Subcutaneous adipose tissue (tissue), 4 donors: ENCODE results near the gene HTN3. TPM values are rescaled to one million over a fixed set of nuclear protein-coding genes. Genes with fewer than 3 reads are reported as not detected.
"Not testable (repeated sequence)": the region's sequence is repeated elsewhere in the genome, so short reads cannot be mapped to it uniquely, and the experiment has no call there.

Experiments used
- total RNA-seq, 4 donors: library from RNA; depleted of rRNA; stranded (reverse); fragments of >200 nt; gene quantifications; one replicate each; pipeline ENCODE4 v1.1.0, GENCODE V29; 2016
- TF ChIP-seq, protein P1 (sequence below): fragments of 450-650 bp; IDR thresholded peaks from one replicate; pipeline ENCODE4 v1.5.1; 2016; ENCODE audit warnings: low read depth, mild to moderate bottlenecking, control low read depth, antibody characterized with exemption, moderate library complexity

The HTN3 gene
- total RNA-seq = not detected

DNA sequence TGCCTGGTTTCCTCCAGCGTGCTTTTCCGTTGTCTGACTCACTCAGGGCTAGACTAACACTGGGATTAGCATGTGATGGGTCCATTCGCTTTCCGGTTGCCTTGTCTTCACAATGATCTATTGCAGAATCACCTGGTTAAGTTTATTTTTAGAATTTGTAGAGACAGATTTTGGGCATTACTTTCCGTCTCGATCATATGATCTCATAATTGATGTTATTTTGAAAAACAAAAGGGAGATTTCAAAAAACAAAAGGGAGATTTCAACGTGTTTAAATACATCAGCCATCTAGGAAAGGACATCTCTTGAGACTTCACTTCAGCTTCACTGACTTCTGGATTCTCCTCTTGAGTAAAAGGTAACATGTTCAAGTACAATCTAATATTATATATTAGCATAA lies at the start of gene HTN3:
HTN3 (plus strand) TSS at position 301 of the 400 bp plus-strand sequence. CDS start 2,282 bp downstream, outside the sequence.
- TF ChIP-seq, protein P1, sequence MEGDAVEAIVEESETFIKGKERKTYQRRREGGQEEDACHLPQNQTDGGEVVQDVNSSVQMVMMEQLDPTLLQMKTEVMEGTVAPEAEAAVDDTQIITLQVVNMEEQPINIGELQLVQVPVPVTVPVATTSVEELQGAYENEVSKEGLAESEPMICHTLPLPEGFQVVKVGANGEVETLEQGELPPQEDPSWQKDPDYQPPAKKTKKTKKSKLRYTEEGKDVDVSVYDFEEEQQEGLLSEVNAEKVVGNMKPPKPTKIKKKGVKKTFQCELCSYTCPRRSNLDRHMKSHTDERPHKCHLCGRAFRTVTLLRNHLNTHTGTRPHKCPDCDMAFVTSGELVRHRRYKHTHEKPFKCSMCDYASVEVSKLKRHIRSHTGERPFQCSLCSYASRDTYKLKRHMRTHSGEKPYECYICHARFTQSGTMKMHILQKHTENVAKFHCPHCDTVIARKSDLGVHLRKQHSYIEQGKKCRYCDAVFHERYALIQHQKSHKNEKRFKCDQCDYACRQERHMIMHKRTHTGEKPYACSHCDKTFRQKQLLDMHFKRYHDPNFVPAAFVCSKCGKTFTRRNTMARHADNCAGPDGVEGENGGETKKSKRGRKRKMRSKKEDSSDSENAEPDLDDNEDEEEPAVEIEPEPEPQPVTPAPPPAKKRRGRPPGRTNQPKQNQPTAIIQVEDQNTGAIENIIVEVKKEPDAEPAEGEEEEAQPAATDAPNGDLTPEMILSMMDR = not testable (repeated sequence)

DNA sequence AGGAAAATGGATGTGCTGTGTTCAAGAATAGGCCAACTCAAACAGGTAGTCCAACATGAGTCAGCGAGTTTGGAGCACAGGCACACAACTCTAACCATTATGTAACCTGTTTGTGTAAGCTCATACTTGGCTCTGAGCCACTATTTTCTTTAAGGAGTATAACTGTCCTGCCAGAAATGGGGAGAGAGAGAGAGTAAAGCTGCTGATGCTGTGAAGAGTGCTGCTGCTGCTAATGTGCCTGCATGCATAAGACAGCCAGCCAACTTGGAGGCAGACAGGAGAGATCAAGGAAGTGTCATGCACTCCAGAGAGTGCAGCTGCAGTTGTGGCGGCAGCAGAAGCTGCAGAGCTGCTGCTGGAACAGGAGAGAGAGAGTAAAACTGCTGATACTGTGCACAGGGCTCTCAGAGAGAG lies 44.2 kb upstream of the HTN3 start:
- TF ChIP-seq, protein P1 = no peak

DNA sequence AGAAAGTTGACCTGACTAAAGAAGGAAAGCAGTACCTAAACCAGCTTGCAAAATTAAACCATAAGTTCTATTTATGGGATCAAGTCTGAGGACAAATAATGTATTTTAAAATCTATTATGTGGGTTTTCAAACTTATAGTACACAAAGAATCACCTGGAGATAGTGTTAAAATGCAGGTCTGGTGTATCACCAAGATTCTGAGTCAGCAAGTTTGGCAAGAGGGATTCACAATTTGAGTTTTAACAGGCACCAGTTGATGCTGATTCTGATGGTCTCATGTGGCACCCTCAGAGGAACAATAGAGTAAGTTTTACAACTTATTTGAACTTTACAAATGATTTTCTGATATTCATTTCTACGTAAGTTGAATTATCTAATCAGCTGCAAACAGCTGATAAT lies 41.6 kb upstream of the HTN3 start:
- TF ChIP-seq, protein P1 = no peak

DNA sequence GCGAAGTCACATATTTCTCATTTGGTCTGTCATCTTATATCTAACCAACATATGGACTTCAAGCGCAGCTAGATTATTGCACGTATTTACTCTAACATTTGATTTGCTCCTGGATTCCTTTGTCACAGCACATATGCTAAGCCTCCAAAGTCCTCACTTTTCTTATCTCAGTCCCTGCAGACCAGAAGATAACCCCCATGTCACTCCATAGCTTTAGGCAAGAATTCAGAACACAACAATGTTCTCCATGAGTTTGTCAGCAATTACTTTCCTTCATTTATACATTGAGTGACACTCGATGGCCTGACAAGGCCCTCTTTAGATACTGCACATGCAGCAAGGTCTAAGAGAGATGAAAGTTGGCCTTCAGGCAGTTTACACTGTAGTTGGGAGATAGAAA lies 37.2 kb upstream of the HTN3 start:
- TF ChIP-seq, protein P1 = no peak

DNA sequence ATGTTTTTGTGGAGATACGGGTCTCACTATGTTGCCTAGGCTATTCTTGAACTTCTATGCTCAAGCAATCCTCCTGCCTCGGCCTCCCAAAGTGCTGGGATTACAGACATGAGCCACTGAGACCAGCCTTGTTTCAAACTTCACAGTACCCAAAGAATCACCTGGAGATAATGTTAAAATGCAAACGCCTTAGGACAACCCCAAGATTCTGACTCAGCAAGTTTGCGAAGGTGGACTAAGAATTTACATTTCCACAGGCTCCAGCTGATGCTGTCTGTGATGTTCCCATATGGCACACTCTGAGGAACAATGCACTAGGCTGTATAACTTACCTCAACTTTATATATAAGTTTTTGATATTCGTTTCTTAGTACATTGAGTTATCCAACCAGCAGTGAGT lies 33.5 kb upstream of the HTN3 start:
- TF ChIP-seq, protein P1 = no peak

GRCh38 chr4:69995526-69996016 lies 32.7 kb upstream of the HTN3 start, which contains the start of gene STATH:
Gene STATH, plus strand, starts transcription at chr4:69995966. Its CDS starts 2,472 bp downstream, at chr4:69998438.
- TF ChIP-seq, protein P1 = no peak

GRCh38 chr4:69999420-69999819 lies 28.8 kb upstream of the HTN3 start:
- TF ChIP-seq, protein P1 = no peak
